Spleen (tissue), 11 donors: Measurements from ENCODE around the gene ASF1B. TPM values are rescaled to one million over a fixed set of nuclear protein-coding genes. Genes with fewer than 3 reads are reported as not detected.

Source experiments
- DNase-seq: peaks from one replicate; pipeline ENCODE4 v3.0.0-alpha.2; 2020
- H3K27ac ChIP-seq, 8 donors: fragments of 200-600 bp; sonication (generic) in 7 of 8; 1 replicate in 4 of 8; 2 replicates in 4 of 8; pipeline versions ENCODE4 v1.5.0 to v1.8.0; 2016 to 2021; ENCODE audit warnings: inconsistent platforms in 4 of 8, mild to moderate bottlenecking in 4 of 8, moderate library complexity in 1 of 8
- H3K27me3 ChIP-seq, 7 donors: fragments of 200-600 bp; sonication (generic) in 6 of 7; replicated peaks in 1 of 7; 1 replicate in 4 of 7; 2 replicates in 3 of 7; pipeline versions ENCODE4 v1.5.0 to v1.8.0; 2016 to 2021; ENCODE audit warnings: inconsistent platforms in 3 of 7, mild to moderate bottlenecking in 1 of 7
- H3K36me3 ChIP-seq, 6 donors: fragments of 200-600 bp; sonication (generic) in 5 of 6; 1 replicate in 4 of 6; 2 replicates in 2 of 6; pipeline versions ENCODE4 v1.5.0 to v1.8.0; 2016 to 2021; ENCODE audit warnings: inconsistent platforms in 2 of 6
- H3K4me1 ChIP-seq, 6 donors: fragments of 200-600 bp; sonication (generic) in 5 of 6; 1 replicate in 3 of 6; 2 replicates in 3 of 6; pipeline versions ENCODE4 v1.5.0 to v1.8.0; 2016 to 2021; ENCODE audit warnings: inconsistent platforms in 3 of 6
- H3K4me3 ChIP-seq, 8 donors: fragments of 200-600 bp; sonication (generic) in 7 of 8; 1 replicate in 4 of 8; 2 replicates in 4 of 8; pipeline versions ENCODE4 v1.5.0 to v1.8.0; 2016 to 2021; ENCODE audit warnings: inconsistent platforms in 4 of 8, mild to moderate bottlenecking in 4 of 8, moderate library complexity in 2 of 8
- H3K9me3 ChIP-seq, 8 donors: fragments of 200-600 bp; sonication (generic) in 7 of 8; 1 replicate in 4 of 8; 2 replicates in 4 of 8; pipeline versions ENCODE4 v1.5.0 to v1.8.0; 2016 to 2021; ENCODE audit warnings: inconsistent platforms in 4 of 8
- CTCF ChIP-seq, 11 experiments: fragments of 200-600 bp in 7 of 11; fragments of 450-650 bp in 4 of 11; sonication (generic) in 4 of 11; IDR thresholded peaks in 8 of 11; conservative IDR thresholded peaks in 3 of 11; 1 replicate in 7 of 11; 2 replicates in 4 of 11; pipeline versions ENCODE4 v1.4.0 to v1.8.0; 2016 to 2021; ENCODE audit warnings: antibody characterized with exemption in 11 of 11, inconsistent platforms in 4 of 11, mild to moderate bottlenecking in 1 of 11
- POLR2A ChIP-seq, 3 donors: fragments of 450-650 bp; IDR thresholded peaks; one replicate each; pipeline ENCODE4 v1.5.1; 2017; ENCODE audit warnings: antibody characterized with exemption in 3 of 3, mild to moderate bottlenecking in 1 of 3
- POLR2AphosphoS5 ChIP-seq, 3 donors: sonication (generic); formaldehyde crosslinking; IDR thresholded peaks; one replicate each; pipeline ENCODE4 v1.5.1; 2017; ENCODE audit warnings: antibody characterized with exemption in 3 of 3
- WGBS, 5 donors: extraction: QIAGEN DNeasy Blood & Tissue Kit in 3 of 5; methylation state at CpG; one replicate each; pipeline versions ENCODE4 v1.1.5 to v1.1.7; 2013 to 2018; 5-methylcytosine and 5-hydroxymethylcytosine counted together
- intact Hi-C: fragments of 100-400 bp; cut with DNase I; formaldehyde crosslinking; loops from one replicate; pipeline ENCODE4 v1.15.0; 2023; ENCODE audit warnings: low total_unique reads
- polyA plus RNA-seq, 3 donors: library from polyadenylated mRNA; stranded (reverse); fragments of 200-250 nt; gene quantifications; one replicate each; pipeline ENCODE4 v1.2.1, GENCODE V29; 2013
- total RNA-seq, 7 donors: library from RNA; depleted of rRNA in 3 of 7; stranded (reverse); fragments of >200 nt in 3 of 7; fragmentation: NEBNext Ultra II Directional in 4 of 7; extraction: Animal tissue kit (Norgen Biotek cat#: 25700) in 4 of 7; gene quantifications; one replicate each; pipeline versions ENCODE4 v1.1.0 to v1.2.1, GENCODE V29; 2016 to 2021
- donor health status: healthy with polysubstance abuse.
- donor health status: DM: no; HTN: no; CAD: no; lungs with moderate emphysema.
- donor health status: DM: no; HTN: no; CAD: no.
- donor health status: Bipolar disorder and iron deficiency.
- donor health status: healthy.
- donor health status: DM: no; HTN: no; CAD: no.
- donor health status: DM: yes; HTN: yes; CAD: no.

Gene ASF1B
- total and polyA plus RNA-seq, 10 donors = 3.8 to 24.8 (median 8.6) TPM

GRCh38 chr19:14089412-14089661 lies 47.1 kb downstream of the ASF1B start:
- TF ChIP-seq POLR2A (IDR thresholded peaks at IDR 0.05) (no peak), CTCF (IDR thresholded peaks at IDR 0.05 in 8 of 11, conservative IDR thresholded peaks at IDR 0.05 in 3 of 11) (peak in 2 of 11 experiments; percentile 23 to 34)
- H3K4me3 ChIP-seq = peak overlapping the region in 7 of 8 donors; percentile 23 to 96 (median 85)
- peaks cover 0 to 27% (median 6%) of the 10 kb centered on the region in 6 donors for H3K36me3 ChIP-seq
- intact Hi-C loops = loop anchor here (10.0 kb wide), 1 partner anchor 45 kb away; the partner anchor contains the start of gene ASF1B
- no peak for DNase-seq
- peaks cover 0 to 14% (median 11%) of the 10 kb centered on the region in 8 donors for H3K9me3 ChIP-seq
- H3K27ac ChIP-seq = peak overlapping the region in 4 of 8 donors; percentile 49 to 98 (median 96)
- H3K27me3 ChIP-seq = no peaks in the 10 kb centered on the region
- H3K4me1 ChIP-seq = peaks cover 0 to 31% (median 20%) of the 10 kb centered on the region in 6 donors
- WGBS, 5 donors = 16 to 29% (median 23%) methylated on average over 15 to 16 of the region's 16 CpGs

DNA sequence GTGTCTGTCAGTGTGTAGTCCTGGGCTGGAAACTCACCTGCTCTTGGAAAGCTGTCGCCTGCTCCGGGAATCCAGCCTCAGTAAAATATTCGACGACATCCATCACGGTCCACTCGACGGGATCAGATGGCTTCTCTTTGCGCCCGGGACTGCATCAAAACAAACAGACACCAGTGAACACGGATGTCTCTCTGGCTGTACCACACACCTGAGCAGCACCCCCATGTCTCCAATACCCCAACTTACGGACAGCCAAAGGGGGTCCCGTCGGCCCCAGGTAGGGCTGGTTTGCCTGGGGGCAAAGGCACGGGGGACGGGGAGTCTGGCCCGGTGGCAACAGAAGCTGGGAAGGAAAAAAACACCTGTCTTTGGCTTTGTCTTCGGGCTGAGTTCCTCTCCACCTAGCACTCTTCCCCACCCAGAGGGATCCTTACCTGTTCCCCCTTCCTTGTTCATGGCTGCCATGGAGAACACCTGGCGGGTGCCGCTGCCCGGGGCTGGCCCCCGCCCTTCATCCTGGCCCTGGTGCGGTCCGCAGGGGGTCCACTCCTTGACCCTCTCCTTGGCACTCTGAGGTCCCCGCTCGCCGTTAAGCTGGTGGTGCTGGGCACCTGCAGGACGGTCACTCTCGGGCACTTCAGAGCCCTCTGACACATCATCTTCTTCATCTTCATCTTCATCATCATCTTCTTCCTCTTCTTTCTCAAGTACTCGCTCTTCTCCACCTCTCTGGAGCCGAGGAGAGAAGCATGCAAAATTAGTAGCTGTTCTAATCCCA lies 47.6 kb downstream of the ASF1B start:
- Histone ChIP-seq H3K27ac (peak overlapping the region in 1 of 8 donors; percentile 96), H3K4me1 (peaks cover 0 to 31% (median 20%) of the 10 kb centered on the region in 6 donors), H3K9me3 (peaks cover 0 to 14% (median 11%) of the 10 kb centered on the region in 8 donors), H3K4me3 (peak overlapping the region in 3 of 8 donors; percentile 85 to 96 (median 85)), H3K27me3 (no peaks in the 10 kb centered on the region), H3K36me3 (peaks cover 0 to 26% (median 6%) of the 10 kb centered on the region in 6 donors)
- TF ChIP-seq CTCF (IDR thresholded peaks at IDR 0.05 in 8 of 11, conservative IDR thresholded peaks at IDR 0.05 in 3 of 11) (no peak), POLR2AphosphoS5 (IDR thresholded peaks at IDR 0.05) (peak in 1 of 3 donors; percentile 24)
- WGBS, 5 donors = 86 to 92% (median 90%) methylated on average over 29 to 30 of the region's 30 CpGs
- peak; percentile 81 for DNase-seq
- intact Hi-C loops = loop anchor here (10.0 kb wide), 1 partner anchor 46 kb away; the partner anchor contains the start of gene ASF1B

GRCh38 chr19:14086098-14086497 lies 50.3 kb downstream of the ASF1B start:
- WGBS, 5 donors = 90 to 100% (median 94%) methylated on average over 5 of the region's 5 CpGs
- H3K4me1 ChIP-seq = peaks cover 7 to 38% (median 24%) of the 10 kb centered on the region in 6 donors
- TF ChIP-seq POLR2AphosphoS5 (IDR thresholded peaks at IDR 0.05) (no peak), CTCF (IDR thresholded peaks at IDR 0.05 in 8 of 11, conservative IDR thresholded peaks at IDR 0.05 in 3 of 11) (no peak), POLR2A (IDR thresholded peaks at IDR 0.05) (no peak)
- no peak for DNase-seq
- no peaks in the 10 kb centered on the region for H3K9me3 ChIP-seq
- H3K36me3 ChIP-seq = peaks cover 0 to 20% (median 6%) of the 10 kb centered on the region in 6 donors
- H3K27ac ChIP-seq = no peak overlapping the region
- H3K4me3 ChIP-seq = no peak overlapping the region
- H3K27me3 ChIP-seq = no peaks in the 10 kb centered on the region
- intact Hi-C loops = loop anchor here (10.0 kb wide), 1 partner anchor 49 kb away; the partner anchor contains the start of gene ASF1B

DNA sequence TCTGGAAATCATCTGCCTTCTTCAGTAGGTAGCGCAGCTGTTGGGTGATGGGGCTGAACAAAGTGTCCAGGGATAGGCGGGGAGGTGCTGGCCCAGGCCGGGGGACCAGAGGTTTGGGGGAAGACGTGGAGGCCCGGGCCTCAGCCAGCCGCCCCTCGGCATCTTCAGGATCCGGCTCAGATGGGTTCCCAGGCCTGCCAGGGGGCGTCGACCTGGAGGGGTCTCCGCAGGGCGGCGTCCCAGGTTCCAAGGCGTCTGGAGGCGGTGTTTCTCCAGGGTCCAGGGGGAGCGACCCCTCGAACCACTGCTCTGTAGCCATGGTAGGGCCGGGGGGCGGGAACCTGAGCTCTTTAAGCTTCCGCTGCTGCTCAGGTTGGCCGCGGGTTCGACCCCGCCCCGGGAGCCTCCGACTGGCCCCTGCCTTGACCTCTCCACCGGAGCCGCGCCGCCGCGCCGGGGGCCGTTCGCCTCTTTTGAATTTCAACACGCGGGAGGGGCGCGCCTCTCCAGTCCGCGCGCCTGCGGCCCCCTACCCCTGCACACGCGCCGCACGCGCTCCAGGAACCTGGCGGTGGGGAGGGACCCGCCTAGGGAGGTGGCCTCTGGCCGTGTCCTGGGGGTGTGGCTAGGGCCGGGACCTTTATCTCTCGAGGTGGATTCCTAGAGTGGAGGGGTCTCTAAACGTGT lies 50.9 kb downstream of the ASF1B start, which contains the start of gene C19orf67:
Gene C19orf67 (minus strand): TSS at position 475 of the 687 bp plus-strand sequence. CDS start 156 bp downstream, at position 319.
- no peaks in the 10 kb centered on the region for H3K9me3 ChIP-seq
- intact Hi-C loops = loop anchor here (10.0 kb wide), 1 partner anchor 49 kb away; the partner anchor contains the start of gene ASF1B
- no peak within 1 kb of the TSS for H3K27ac ChIP-seq
- H3K4me1 ChIP-seq = peaks cover 9 to 44% (median 29%) of the 10 kb centered on the region in 6 donors
- DNase-seq = no peak
- no peaks in the 10 kb centered on the region for H3K27me3 ChIP-seq
- peaks cover 0 to 20% (median 6%) of the 10 kb centered on the region in 6 donors for H3K36me3 ChIP-seq
- no peak within 1 kb of the TSS for H3K4me3 ChIP-seq
- TF ChIP-seq POLR2A (IDR thresholded peaks at IDR 0.05) (no peak), CTCF (IDR thresholded peaks at IDR 0.05 in 8 of 11, conservative IDR thresholded peaks at IDR 0.05 in 3 of 11) (no peak), POLR2AphosphoS5 (IDR thresholded peaks at IDR 0.05) (no peak)
- 80 to 90% (median 86%) methylated on average over 40 to 54 of the region's 54 CpGs for WGBS, 5 donors
